H9 (cell line): ENCODE measurements around the gene TSPAN9. TPM values are rescaled to one million over a fixed set of nuclear protein-coding genes. Genes with fewer than 3 reads are reported as not detected.
A peak's percentile ranks its signal among the peaks of the same experiment; 100 is the strongest.

Source experiments
- DNase-seq: peaks from one replicate; pipeline ENCODE4 v3.0.0-alpha.2; 2017
- H2AFZ ChIP-seq: one replicate; pipeline ENCODE4 v1.6.1; 2013; ENCODE audit warnings: mild to moderate bottlenecking, low read length, control low read depth, moderate library complexity
- H2AK5ac ChIP-seq: 2 replicates; pipeline ENCODE4 v1.6.1; 2013; ENCODE audit warnings: low read length, control low read depth, mixed read lengths; ENCODE audit not compliant: insufficient read length
- H2BK120ac ChIP-seq: one replicate; pipeline ENCODE4 v1.6.1; 2013; ENCODE audit warnings: low read depth, mild to moderate bottlenecking, low read length, control low read depth, inconsistent platforms; ENCODE audit not compliant: poor library complexity, severe bottlenecking
- H2BK12ac ChIP-seq: 2 replicates; pipeline ENCODE4 v1.6.1; 2013; ENCODE audit warnings: low read length, control low read depth, mixed read lengths, low read depth; ENCODE audit not compliant: insufficient read length
- H2BK15ac ChIP-seq: 2 replicates; pipeline ENCODE4 v1.6.1; 2013; ENCODE audit warnings: low read depth, low read length, control low read depth
- H2BK20ac ChIP-seq: one replicate; pipeline ENCODE4 v1.6.1; 2013; ENCODE audit warnings: low read depth, mild to moderate bottlenecking, low read length, control low read depth, inconsistent platforms; ENCODE audit not compliant: poor library complexity, severe bottlenecking
- H2BK5ac ChIP-seq: 2 replicates; pipeline ENCODE4 v1.6.1; 2013; ENCODE audit warnings: low read length, control low read depth, mixed read lengths; ENCODE audit not compliant: insufficient read length
- H3K14ac ChIP-seq: 2 replicates; pipeline ENCODE4 v1.6.1; 2013; ENCODE audit warnings: low read length, control low read depth; ENCODE audit not compliant: insufficient read depth
- H3K18ac ChIP-seq: 2 replicates; pipeline ENCODE4 v1.6.1; 2013; ENCODE audit warnings: low read depth, mild to moderate bottlenecking, mixed read lengths, low read length, control low read depth; ENCODE audit not compliant: insufficient read length
- H3K23ac ChIP-seq: 2 replicates; pipeline ENCODE4 v1.6.1; 2013; ENCODE audit warnings: low read length, control low read depth, mixed read lengths, low read depth; ENCODE audit not compliant: insufficient read length
- H3K23me2 ChIP-seq: 2 replicates; pipeline ENCODE4 v1.6.1; 2013; ENCODE audit warnings: low read depth, mild to moderate bottlenecking, mixed read lengths, low read length, control low read depth; ENCODE audit not compliant: insufficient read length, poor library complexity, severe bottlenecking
- H3K27ac ChIP-seq: 2 replicates; pipeline ENCODE4 v1.5.1; 2013; ENCODE audit warnings: low read length, control low read depth, mixed read lengths, low read depth; ENCODE audit not compliant: insufficient read length
- H3K27me3 ChIP-seq: 2 replicates; pipeline ENCODE4 v1.6.1; 2013; ENCODE audit warnings: low read length, control low read depth, inconsistent platforms; ENCODE audit not compliant: insufficient read depth
- H3K4ac ChIP-seq: 2 replicates; pipeline ENCODE4 v1.6.1; 2013; ENCODE audit warnings: low read depth, mild to moderate bottlenecking, control low read depth, inconsistent platforms, low read length, moderate library complexity
- H3K4me1 ChIP-seq: 2 replicates; pipeline ENCODE4 v1.6.1; 2013; ENCODE audit warnings: low read length, control low read depth, inconsistent platforms; ENCODE audit not compliant: insufficient read depth
- H3K4me2 ChIP-seq: 2 replicates; pipeline ENCODE4 v1.6.1; 2013; ENCODE audit warnings: low read length, control low read depth, mixed read lengths; ENCODE audit not compliant: insufficient read length, insufficient read depth
- H3K56ac ChIP-seq: 2 replicates; pipeline ENCODE4 v1.6.1; 2013; ENCODE audit warnings: low read depth, mild to moderate bottlenecking, mixed read lengths, low read length, control low read depth; ENCODE audit not compliant: insufficient read length
- H3K79me1 ChIP-seq: 2 replicates; pipeline ENCODE4 v1.6.1; 2013; ENCODE audit warnings: low read depth, mild to moderate bottlenecking, moderate library complexity, low read length, control low read depth, inconsistent platforms; ENCODE audit not compliant: insufficient read depth, poor library complexity, severe bottlenecking
- H3K79me2 ChIP-seq: 2 replicates; pipeline ENCODE4 v1.6.1; 2013; ENCODE audit warnings: low read length, control low read depth, inconsistent platforms; ENCODE audit not compliant: insufficient read depth
- H3K9ac ChIP-seq: 2 replicates; pipeline ENCODE4 v1.6.1; 2013; ENCODE audit warnings: low read length, control low read depth, mixed read lengths; ENCODE audit not compliant: insufficient read length; ENCODE audit errors: extremely low read depth
- H3K9me3 ChIP-seq: one replicate; pipeline ENCODE4 v1.6.1; 2013; ENCODE audit warnings: low read depth, low read length, inconsistent platforms; ENCODE audit not compliant: control insufficient read depth
- H3T11ph ChIP-seq: one replicate; pipeline ENCODE4 v1.6.1; 2013; ENCODE audit warnings: mild to moderate bottlenecking, low read length, control low read depth, inconsistent platforms
- H4K20me1 ChIP-seq: one replicate; pipeline ENCODE4 v1.6.1; 2013; ENCODE audit not compliant: control insufficient read depth, insufficient read length, insufficient read depth
- H4K5ac ChIP-seq: 2 replicates; pipeline ENCODE4 v1.6.1; 2013; ENCODE audit warnings: low read depth, mild to moderate bottlenecking, mixed read lengths, low read length, control low read depth; ENCODE audit not compliant: insufficient read length
- H4K8ac ChIP-seq: replicated peaks from 2 replicates; pipeline ENCODE4 v1.6.1; 2013; ENCODE audit warnings: low read length, control low read depth, mixed read lengths, low read depth; ENCODE audit not compliant: insufficient read length
- H4K91ac ChIP-seq: 2 replicates; pipeline ENCODE4 v1.6.1; 2013; ENCODE audit warnings: low read depth, mild to moderate bottlenecking, moderate library complexity, mixed read lengths, low read length, control low read depth; ENCODE audit not compliant: insufficient read length
- H3K27ac Mint-ChIP-seq, 3 experiments: 2 replicates in 2 of 3; 3 replicates in 1 of 3; pipeline ENCODE4 v1.8.0; 2020 to 2021; ENCODE audit warnings: mixed read lengths in 3 of 3, mild to moderate bottlenecking in 1 of 3, moderate library complexity in 1 of 3
- H3K27me3 Mint-ChIP-seq: 2 replicates; pipeline ENCODE4 v1.8.0; 2021; ENCODE audit warnings: low read depth, mild to moderate bottlenecking, moderate library complexity, mixed read lengths
- H3K36me3 Mint-ChIP-seq, 3 experiments: 2 replicates in 2 of 3; 3 replicates in 1 of 3; pipeline ENCODE4 v1.8.0; 2020 to 2021; ENCODE audit warnings: low read depth in 3 of 3, mixed read lengths in 3 of 3; ENCODE audit not compliant: insufficient read depth in 1 of 3
- H3K4me1 Mint-ChIP-seq, 2 experiments: 2 replicates each; pipeline ENCODE4 v1.8.0; 2020; ENCODE audit warnings: mixed read lengths in 2 of 2
- H3K4me3 Mint-ChIP-seq, 2 experiments: 2 replicates in 1 of 2; 3 replicates in 1 of 2; pipeline ENCODE4 v1.8.0; 2020 to 2021; ENCODE audit warnings: mild to moderate bottlenecking in 2 of 2, mixed read lengths in 2 of 2, moderate library complexity in 1 of 2
- H3K9me3 Mint-ChIP-seq, 2 experiments: 2 replicates in 1 of 2; 3 replicates in 1 of 2; pipeline ENCODE4 v1.8.0; 2020; ENCODE audit warnings: mild to moderate bottlenecking in 2 of 2, mixed read lengths in 2 of 2, moderate library complexity in 1 of 2
- WGBS: extraction: QIAGEN DNeasy Blood & Tissue Kit; methylation state at CpG from one replicate; pipeline ENCODE4 v1.1.7; 2013; ENCODE audit warnings: missing lambda C conversion rate, low lambda C conversion rate, mixed read lengths; ENCODE audit not compliant: insufficient read length; ENCODE audit errors: extremely low coverage; 5-methylcytosine and 5-hydroxymethylcytosine counted together
- total RNA-seq: library from RNA; stranded (reverse); gene quantifications from 2 replicates; pipeline ENCODE4 v1.2.1, GENCODE V29; 2021
- TF ChIP-seq, protein P1 (sequence below): fragments of 200-600 bp; sonication (generic); conservative IDR thresholded peaks from 3 replicates; pipeline ENCODE4 v1.8.0; 2021; ENCODE audit warnings: antibody characterized with exemption, mild to moderate bottlenecking

TSPAN9 gene
- total RNA-seq, 1 experiment from 2014 or later: 19.0 TPM

DNA sequence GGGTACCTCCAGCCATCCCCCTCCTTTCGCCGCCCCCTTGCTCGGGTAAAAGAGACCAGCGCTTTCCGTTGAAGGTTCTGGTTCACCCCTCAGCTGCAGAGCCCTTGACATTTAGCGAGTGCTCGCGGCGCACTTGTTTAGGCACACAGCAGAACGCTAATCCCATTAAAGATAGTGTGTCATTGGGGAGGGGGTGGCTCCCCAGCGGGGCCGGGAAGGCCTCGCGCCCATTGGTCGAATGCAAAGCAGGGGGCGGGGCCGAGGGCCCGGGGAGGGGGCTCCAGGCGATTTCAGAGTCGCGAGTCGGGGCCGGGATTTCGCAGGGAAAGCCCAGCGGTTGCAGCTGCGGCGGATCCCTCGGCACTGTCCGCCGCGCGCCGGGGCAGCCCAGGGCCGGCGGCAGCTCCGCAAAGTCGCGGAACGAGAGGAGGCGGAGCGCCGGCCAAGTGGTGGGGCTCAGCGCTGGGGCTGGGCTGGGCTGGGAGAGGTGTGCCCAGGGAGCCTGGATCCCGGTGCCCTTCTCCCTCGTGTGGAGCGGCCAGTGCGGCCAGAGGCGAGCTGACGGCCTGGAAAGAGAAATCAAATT is 122.9 kb downstream of the TSPAN9 start:
- TF ChIP-seq, protein P1, sequence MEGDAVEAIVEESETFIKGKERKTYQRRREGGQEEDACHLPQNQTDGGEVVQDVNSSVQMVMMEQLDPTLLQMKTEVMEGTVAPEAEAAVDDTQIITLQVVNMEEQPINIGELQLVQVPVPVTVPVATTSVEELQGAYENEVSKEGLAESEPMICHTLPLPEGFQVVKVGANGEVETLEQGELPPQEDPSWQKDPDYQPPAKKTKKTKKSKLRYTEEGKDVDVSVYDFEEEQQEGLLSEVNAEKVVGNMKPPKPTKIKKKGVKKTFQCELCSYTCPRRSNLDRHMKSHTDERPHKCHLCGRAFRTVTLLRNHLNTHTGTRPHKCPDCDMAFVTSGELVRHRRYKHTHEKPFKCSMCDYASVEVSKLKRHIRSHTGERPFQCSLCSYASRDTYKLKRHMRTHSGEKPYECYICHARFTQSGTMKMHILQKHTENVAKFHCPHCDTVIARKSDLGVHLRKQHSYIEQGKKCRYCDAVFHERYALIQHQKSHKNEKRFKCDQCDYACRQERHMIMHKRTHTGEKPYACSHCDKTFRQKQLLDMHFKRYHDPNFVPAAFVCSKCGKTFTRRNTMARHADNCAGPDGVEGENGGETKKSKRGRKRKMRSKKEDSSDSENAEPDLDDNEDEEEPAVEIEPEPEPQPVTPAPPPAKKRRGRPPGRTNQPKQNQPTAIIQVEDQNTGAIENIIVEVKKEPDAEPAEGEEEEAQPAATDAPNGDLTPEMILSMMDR: no peak
- H2BK20ac ChIP-seq: no peak overlapping the region
- H3K4me3 Mint-ChIP-seq: peak overlapping the region; percentile 71 to 86
- no peak overlapping the region for H4K91ac ChIP-seq
- H3K56ac ChIP-seq: no peak overlapping the region
- no peak overlapping the region for H2BK12ac ChIP-seq
- H3K79me1 ChIP-seq: no peaks in the 10 kb centered on the region
- H3K4me2 ChIP-seq: peak overlapping the region; percentile 65
- H4K20me1 ChIP-seq: no peaks in the 10 kb centered on the region
- peaks cover 14% of the 10 kb centered on the region for H3K23me2 ChIP-seq
- no peak overlapping the region for H2AK5ac ChIP-seq
- no peak overlapping the region for H4K8ac ChIP-seq
- H3K9me3 ChIP-seq: no peaks in the 10 kb centered on the region
- peaks cover 56 to 58% of the 10 kb centered on the region in 2 experiments for H3K4me1 Mint-ChIP-seq
- H3K27ac Mint-ChIP-seq: no peak overlapping the region
- no peak overlapping the region for H3K18ac ChIP-seq
- peak; percentile 94 for DNase-seq
- no peak overlapping the region for H3K14ac ChIP-seq
- H2AFZ ChIP-seq: no peak overlapping the region
- H3T11ph ChIP-seq: no peak overlapping the region
- H2BK5ac ChIP-seq: no peak overlapping the region
- peaks cover 1% of the 10 kb centered on the region; the same call in 1 of the 2 replicates for H3K4me1 ChIP-seq
- H2BK15ac ChIP-seq: no peak overlapping the region
- H3K27me3 ChIP-seq: peaks cover 13% of the 10 kb centered on the region; the same call in 1 of the 2 replicates
- no peak overlapping the region for H3K23ac ChIP-seq
- no peak overlapping the region for H4K5ac ChIP-seq
- no peak overlapping the region for H3K9ac ChIP-seq
- H3K27me3 Mint-ChIP-seq: peaks cover 43% of the 10 kb centered on the region
- H3K79me2 ChIP-seq: no peaks in the 10 kb centered on the region
- no peak overlapping the region for H3K27ac ChIP-seq
- H2BK120ac ChIP-seq: no peak overlapping the region
- no peak overlapping the region for H3K4ac ChIP-seq
- peaks cover 0 to 3% of the 10 kb centered on the region in 2 experiments; a peak in 1 of 5 replicates for H3K9me3 Mint-ChIP-seq
- H3K36me3 Mint-ChIP-seq: peaks cover 3 to 4% (median 3%) of the 10 kb centered on the region in 3 experiments; a peak in 3 of 7 replicates
- no CpG with 5 or more reads among the region's 49 CpGs for WGBS
